Hematopoietic multipotent progenitor cell treated with erythropoietin and hydrocortisone succinate and interleukin-3 and kit ligand, for 8 days (in vitro differentiated cells): Measurements from ENCODE around the gene CAP1.

ENCODE experiments used
- DNase-seq: peaks from one replicate; pipeline ENCODE4 v3.0.0-alpha.2; 2015

CAP1 gene

DNA sequence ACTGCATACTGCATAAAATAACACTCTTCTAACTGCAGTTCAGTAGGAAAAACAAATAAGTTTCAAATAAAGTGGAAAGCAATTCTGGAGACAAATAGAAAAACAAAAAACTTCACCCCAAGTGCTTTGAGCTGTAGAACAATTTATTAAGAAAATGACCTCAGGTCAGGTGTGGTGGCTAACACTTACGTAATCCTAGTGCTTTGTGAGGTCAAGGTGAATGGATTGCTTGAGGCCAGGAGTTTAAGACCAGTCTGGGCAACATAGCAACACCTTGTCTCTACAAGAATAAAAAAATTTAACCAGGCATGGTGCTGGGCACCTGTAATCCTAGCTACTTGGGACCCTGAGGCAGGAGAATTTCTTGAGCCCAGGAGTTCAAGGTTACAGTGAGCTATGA is 61.5 kb downstream of the CAP1 start:
- no peak for DNase-seq

DNA sequence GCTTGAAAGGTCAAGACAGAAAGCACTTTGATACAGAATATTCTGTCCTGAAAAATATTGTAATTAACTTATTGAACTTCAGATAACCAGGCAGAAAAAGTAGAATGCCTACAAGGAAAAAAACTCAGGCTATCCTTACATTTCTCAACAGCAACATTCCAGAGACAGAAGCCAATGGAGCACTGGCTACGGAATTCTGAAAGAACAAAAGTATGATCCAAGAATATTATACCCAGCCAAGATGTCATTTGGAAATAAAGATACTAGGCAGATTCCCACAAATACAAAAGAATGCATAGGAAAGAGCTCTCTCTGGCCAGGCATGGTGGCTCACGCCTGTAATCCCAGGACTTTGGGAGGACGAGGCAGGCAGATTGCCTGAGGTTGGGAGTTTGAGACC is 62.4 kb downstream of the CAP1 start:
- DNase-seq: no peak

DNA sequence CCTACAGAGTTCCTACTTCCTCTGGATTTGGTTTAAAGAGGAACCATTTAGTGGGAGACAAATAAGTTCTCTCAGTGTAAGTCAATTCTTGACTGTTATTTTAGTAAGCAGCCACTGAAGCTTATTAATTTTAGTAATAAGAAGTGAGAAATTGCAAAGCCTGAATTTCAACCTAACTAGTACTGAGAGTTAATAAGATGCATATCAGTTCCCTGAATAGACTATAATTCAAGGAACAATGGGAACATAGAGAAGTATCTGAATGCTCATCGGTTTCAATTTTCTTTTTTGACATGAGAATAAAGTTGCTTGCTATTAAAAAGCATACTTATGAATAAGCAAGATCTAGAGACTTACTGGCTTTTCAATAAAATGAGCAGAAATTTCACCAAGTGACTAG is 64.5 kb downstream of the CAP1 start:
- DNase-seq: no peak

DNA sequence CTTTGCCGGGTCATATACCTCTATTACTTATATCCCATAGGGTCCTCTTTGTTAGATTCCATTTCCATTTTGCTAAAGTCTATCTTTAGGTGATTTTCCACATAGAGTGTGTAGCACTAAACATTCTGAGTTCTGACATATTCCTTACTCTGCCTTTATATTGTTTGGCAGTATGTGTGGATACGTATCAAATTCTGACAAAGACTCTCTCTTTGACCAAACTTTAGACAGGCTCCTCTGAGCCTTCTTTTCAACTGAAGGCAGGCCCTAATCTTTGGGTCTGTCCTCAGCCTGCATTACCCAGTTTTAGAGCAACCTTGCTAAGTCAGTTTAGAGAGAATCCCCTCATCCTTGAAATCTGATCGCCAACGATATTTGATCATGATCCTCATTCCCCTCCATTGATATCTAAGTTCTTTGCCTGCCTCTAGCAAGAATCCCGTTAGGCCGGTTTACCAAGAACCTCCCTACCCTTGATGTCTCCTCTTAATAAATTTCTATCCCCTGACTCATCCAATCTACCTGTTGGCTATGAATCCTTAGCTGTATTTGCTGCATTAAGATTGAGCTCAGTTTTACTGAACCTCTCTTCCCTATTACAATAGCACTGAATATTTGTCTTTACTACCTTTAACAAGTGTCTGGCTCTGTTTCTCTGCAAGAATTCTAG is 66.9 kb downstream of the CAP1 start:
- no peak for DNase-seq

DNA sequence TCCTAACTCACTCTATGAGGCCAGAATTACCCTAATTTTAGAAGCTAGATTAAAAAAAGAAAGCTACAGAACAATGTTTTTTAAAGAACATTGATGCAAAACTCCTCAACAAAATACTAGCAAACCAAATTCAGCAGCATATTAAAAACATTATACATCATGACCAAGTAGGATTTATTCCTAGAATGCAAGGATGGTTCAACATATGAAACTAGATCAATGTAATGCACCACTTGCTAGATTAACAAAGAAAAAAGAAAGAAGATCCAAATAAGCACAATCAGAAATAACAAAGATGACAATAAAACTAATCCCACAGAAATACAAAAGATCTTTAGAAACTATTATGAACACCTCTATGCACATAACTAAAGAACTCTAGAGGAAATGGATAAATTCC is 69.9 kb downstream of the CAP1 start:
- no peak for DNase-seq

DNA sequence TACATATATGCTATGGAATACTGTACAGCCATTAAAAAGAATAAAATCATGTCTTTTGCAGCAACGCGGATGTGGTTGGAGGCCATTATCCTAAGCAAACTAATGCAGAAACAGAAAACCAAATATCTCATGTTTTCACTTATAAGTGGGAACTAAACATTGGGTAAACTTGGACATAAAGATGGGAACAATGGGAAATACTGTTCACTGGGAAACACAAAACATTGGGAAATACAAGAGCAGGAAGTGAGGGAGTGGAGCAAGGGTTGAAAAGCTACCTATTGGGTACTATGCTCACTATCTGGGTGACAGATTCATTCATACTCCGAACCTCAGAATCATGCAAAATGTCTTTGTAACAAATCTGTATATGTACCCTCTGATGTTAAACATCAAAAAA is 73.9 kb downstream of the CAP1 start:
- no peak for DNase-seq

DNA sequence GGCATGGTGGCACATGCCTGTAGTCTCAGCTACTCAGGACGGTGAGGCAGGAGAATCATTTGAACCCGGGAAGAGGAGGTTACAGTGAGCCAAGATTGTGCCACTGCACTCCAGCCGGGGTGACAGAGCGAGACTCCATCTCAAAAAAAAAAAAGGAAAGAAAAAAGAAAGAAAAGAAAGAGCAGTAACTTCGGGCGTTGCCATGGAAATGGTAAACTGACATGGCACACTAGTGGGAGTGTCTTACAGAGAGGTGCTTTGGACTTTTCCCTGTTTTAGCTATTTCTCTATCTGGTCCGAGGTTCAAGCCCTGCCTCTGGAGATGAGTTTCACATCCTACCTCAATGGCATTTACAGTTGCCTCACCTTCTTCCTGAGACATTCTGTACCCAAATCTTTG is 79.6 kb downstream of the CAP1 start:
- no peak for DNase-seq
